Measurements from ENCODE around the gene APOBEC3B.

GRCh38 chr22:38957046-38957770, 24.9 kb upstream of the APOBEC3B start, which contains the start of gene APOBEC3A:
- TF ChIP-seq CTCF (IDR thresholded peaks at IDR 0.05; ENCODE audit: borderline replicate concordance, extremely low read depth, low read length, poor library complexity, severe bottlenecking), result no peak
- TF ChIP-seq EZH2 (IDR thresholded peaks at IDR 0.05; ENCODE audit: borderline replicate concordance, low read depth, low read length, severe bottlenecking), result no peak

All from DND-41 (cell line).